ENCODE data around the gene PPP1R12B. TPM values are rescaled to one million over a fixed set of nuclear protein-coding genes. Genes with fewer than 3 reads are reported as not detected.
"Not testable (repeated sequence)": the region's sequence is repeated elsewhere in the genome, so short reads cannot be mapped to it uniquely, and the experiment has no call there.

The PPP1R12B gene
- total RNA-seq, 1 donor, result 26.8 TPM

DNA sequence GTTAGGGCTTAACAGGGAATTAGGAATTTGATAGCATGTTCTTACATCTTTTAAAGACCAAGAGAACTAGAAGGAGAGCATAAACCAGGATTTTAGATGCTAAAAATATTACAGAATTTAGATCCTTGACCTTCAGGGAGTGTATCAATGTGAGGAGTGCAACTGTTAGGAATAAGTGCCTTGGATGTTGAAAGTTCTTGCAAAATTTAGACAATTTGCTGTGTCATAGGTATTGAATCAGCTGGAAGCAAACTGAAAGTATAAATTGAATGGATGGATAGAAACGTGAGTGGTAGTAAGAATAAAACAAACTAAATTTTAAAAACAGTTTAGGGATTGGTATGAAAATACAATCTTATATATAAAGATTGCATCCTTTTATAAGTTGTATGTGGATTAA lies 27.7 kb downstream of the PPP1R12B start:
- DNase-seq (ENCODE audit: low read depth), result peak; percentile 66
- TF ChIP-seq, protein P1, sequence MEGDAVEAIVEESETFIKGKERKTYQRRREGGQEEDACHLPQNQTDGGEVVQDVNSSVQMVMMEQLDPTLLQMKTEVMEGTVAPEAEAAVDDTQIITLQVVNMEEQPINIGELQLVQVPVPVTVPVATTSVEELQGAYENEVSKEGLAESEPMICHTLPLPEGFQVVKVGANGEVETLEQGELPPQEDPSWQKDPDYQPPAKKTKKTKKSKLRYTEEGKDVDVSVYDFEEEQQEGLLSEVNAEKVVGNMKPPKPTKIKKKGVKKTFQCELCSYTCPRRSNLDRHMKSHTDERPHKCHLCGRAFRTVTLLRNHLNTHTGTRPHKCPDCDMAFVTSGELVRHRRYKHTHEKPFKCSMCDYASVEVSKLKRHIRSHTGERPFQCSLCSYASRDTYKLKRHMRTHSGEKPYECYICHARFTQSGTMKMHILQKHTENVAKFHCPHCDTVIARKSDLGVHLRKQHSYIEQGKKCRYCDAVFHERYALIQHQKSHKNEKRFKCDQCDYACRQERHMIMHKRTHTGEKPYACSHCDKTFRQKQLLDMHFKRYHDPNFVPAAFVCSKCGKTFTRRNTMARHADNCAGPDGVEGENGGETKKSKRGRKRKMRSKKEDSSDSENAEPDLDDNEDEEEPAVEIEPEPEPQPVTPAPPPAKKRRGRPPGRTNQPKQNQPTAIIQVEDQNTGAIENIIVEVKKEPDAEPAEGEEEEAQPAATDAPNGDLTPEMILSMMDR (IDR thresholded peaks at IDR 0.05; ENCODE audit: insufficient read depth, low read length), result no peak
- no peak overlapping the region for H3K4me3 ChIP-seq (ENCODE audit: low read depth, low read length)

DNA sequence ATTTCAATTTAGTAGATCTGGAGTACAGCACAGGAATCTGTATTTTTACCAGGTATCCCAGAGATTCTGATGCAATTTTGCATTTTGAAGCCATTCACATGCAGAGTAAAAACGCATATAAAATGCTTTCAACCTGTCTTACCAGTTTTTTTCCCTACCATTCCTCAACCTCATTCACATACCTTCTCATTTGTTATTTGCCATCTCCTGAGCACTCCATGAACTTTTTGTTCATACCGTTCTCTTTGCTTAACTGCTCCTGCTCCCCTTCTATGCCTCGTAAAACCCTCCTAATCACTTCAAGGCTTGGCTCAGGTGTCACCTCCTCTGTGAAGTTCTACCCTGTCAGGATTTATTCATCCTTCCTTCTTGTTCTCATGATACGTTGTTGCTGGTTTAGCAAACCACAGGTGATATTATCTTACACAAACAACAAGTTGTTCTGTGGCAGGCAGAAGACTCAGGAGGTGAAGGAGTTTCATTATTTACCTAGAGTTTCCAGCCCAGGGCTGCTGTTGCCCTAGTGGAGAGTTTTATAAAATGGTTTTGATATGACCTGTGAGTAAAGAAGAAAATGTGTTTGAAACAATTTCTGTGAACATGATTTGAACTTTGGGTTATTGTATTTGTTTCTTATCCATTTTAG lies 31.5 kb downstream of the PPP1R12B start:
- TF ChIP-seq, protein P1 (IDR thresholded peaks at IDR 0.05; ENCODE audit: insufficient read depth, low read length), result peak; percentile 13
- DNase-seq (ENCODE audit: low read depth); H3K4me3 ChIP-seq (ENCODE audit: low read depth, low read length): not testable (repeated sequence)

DNA sequence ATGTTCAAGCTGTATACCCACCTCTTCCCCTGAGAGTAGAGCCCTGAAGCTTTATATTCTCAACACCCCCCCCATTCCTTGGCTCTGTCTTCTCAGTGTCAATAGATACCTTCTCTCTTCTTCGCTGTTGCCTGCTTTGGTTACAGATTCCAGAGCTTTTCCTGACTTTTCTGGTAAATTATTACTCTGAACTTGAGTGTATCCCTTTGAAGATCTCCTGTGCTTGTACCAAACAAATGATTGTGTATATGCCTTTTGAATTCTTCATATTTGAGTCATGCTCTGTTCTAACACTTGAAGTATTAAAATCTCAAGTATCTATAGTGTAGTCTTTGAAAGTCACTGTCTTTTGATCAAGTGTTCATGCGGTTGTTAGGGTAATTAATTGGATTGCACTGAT lies 32.0 kb downstream of the PPP1R12B start:
- H3K4me3 ChIP-seq (ENCODE audit: low read depth, low read length); DNase-seq (ENCODE audit: low read depth): not testable (repeated sequence)

DNA sequence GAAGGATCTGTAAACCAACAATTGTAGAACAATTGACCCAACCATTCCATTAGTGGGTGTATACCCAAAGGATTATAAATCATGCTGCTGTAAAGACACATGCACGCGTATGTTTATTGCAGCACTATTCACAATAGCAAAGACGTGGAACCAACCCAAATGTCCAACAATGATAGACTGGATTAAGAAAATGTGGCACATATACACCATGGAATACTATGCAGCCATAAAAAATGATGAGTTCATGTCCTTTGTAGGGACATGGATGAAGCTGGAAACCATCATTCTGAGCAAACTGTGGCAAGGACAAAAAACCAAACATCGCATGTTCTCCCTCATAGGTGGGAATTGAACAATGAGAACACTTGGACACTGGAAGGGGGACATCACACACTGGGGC lies 33.4 kb downstream of the PPP1R12B start:
- H3K4me3 ChIP-seq (ENCODE audit: low read depth, low read length); DNase-seq (ENCODE audit: low read depth): not testable (repeated sequence)

DNA sequence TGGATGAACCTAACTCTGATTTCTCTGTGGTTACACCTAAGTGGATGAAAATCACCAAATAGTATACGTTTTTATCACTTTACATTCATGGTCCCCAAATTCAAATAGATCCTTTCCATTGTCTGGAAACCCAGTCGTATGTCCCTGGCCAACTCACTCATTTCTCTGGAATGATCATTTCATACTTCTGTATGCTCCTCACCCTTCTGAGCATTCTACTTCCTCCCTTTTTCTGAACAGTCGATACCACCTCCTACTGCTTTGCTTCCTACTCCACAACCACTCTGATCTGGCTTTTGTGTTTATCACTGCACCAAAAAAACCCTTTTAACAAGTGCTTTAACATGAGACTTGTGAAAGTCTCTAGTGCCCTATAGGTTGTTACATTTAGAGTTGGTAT lies 47.3 kb downstream of the PPP1R12B start:
- peak; percentile 59 for DNase-seq (ENCODE audit: low read depth)
- H3K4me3 ChIP-seq (ENCODE audit: low read depth, low read length), result not testable (repeated sequence)

DNA sequence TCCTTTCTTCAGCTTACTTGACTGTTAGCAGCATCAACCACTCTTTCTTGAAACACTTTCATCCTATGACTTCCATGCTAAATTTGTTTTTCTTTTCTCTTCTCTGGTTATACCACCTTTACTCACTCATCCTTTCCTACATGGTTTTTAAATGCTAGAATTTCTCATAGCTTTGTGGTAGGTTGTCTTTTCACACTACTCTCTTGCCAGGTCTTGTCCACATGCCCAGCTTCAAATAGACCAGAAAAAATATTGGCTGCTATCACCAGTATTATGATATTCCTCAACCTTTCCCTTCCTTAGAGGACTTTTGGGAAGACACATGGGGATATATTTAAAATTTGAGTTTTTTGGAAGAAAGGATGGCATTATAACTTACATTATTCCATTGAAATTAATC lies 48.8 kb downstream of the PPP1R12B start:
- no peak overlapping the region for H3K4me3 ChIP-seq (ENCODE audit: low read depth, low read length)
- TF ChIP-seq, protein P1 (IDR thresholded peaks at IDR 0.05; ENCODE audit: insufficient read depth, low read length), result no peak
- no peak for DNase-seq (ENCODE audit: low read depth)

DNA sequence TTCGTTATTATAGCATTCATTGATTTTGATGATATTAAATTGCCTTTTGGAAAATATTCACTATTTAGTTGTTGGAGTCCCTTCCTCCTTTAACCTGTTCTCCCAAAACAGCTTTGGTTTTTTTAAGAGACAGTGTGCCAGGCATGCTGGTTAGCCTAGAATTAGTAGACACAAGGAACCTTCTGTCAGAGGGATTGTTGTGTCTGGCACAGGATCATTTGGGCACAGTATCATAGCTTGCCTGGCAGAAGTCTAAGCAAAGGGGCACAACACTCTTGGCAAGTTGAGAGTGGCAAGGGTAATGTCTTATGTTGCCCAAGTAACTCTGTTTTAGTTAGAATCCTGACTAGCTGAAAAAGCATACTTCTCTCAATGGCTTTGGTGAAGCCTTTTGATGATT lies 49.9 kb downstream of the PPP1R12B start:
- DNase-seq (ENCODE audit: low read depth); H3K4me3 ChIP-seq (ENCODE audit: low read depth, low read length): not testable (repeated sequence)

DNA sequence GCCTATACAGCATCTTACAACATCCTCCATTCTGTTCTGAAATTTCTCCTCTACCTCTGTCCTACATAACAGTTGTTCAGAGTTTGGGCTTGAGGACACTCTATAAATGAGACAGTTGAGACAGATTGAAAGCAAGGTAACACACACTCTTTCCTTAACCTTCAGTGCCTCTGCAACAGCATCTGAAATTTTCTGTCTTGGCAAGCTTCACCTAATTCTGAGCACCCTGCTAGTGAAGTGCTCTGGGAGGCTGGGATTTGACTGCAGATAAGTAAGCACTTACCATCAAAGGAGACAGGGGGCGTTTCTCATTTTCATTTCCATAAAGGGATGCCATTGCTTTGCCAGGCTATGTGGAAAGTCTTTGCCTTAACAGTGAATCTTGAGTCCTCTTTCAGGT lies 53.3 kb downstream of the PPP1R12B start:
- not testable (repeated sequence) for DNase-seq (ENCODE audit: low read depth); H3K4me3 ChIP-seq (ENCODE audit: low read depth, low read length)

DNA sequence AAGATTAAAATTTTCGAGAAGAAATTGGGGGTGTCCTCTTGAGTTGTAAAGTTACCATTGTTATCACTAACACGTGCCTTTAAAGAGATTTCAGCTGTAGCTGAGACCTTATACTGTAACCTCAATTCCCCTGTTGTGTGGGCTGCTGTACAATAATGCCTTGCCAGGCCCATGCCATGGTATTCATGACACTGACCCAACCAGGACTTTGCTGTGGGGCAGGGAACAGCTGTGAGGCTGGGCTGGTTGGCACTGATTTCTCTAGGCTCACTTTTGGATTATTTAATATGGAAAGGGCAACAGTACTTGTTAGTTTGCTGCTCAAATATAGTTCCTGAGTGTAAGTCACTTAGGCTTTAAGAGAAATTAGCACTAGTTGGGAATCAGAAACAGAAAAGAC lies 54.9 kb downstream of the PPP1R12B start:
- DNase-seq (ENCODE audit: low read depth); H3K4me3 ChIP-seq (ENCODE audit: low read depth, low read length): not testable (repeated sequence)

DNA sequence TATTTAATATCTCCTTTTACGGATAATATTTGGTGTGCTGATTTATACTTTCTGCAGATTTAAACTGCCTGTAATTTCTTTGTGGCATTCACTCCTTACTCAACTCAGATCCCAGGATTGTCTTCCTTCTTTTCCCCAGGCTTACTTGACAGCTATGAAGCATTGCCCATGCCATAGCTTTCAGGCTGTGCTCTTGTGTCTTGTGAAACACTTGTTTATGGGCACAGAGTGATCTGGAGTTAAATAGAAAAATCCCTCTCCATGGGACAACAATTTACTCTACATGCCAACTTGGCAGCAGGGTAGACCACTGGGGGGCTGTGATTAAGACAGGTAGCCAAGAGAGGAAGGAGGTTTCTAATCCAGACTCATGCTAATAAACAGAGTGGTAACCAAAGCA lies 57.4 kb downstream of the PPP1R12B start:
- TF ChIP-seq, protein P1 (IDR thresholded peaks at IDR 0.05; ENCODE audit: insufficient read depth, low read length), result no peak
- no peak overlapping the region for H3K4me3 ChIP-seq (ENCODE audit: low read depth, low read length)
- no peak for DNase-seq (ENCODE audit: low read depth)

DNA sequence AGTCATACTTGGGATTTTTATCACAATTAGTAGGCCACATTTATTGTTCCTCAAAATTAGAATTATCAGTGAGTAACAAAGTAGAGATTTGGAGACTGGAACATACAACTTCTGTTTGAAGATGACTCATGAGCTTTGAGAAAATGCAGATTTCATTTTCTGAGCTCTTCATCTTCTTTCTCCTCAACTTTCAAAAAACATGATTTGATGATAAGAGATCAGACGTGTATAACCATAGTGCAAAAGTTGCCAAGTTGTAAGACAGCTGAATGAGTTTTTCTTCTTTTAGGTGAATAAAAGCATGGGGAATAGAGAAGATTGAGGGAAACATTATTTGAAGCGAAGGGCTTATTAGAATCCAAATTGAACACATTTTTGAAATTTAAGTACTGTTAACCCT lies 58.4 kb downstream of the PPP1R12B start:
- DNase-seq (ENCODE audit: low read depth), result peak; percentile 51
- H3K4me3 ChIP-seq (ENCODE audit: low read depth, low read length), result not testable (repeated sequence)

DNA sequence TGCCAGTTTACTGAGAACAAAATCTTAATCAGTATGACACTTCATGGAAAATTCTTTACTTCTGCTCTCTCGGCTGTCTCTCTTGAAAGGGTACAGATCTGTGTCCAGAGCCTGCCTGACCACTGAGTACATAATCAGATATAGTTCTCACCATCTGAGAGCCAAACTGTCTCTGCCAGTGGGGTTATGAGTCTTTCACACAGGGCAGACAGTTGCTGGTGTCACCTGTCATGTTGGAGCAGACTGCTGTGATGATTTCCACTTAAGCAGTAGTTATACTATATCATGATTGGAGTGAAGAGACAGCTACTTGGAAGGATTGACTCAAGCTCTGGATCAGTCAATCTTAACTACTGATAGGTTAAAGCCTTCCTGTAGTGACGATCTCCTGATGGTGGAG lies 58.9 kb downstream of the PPP1R12B start:
- not testable (repeated sequence) for DNase-seq (ENCODE audit: low read depth); H3K4me3 ChIP-seq (ENCODE audit: low read depth, low read length)

DNA sequence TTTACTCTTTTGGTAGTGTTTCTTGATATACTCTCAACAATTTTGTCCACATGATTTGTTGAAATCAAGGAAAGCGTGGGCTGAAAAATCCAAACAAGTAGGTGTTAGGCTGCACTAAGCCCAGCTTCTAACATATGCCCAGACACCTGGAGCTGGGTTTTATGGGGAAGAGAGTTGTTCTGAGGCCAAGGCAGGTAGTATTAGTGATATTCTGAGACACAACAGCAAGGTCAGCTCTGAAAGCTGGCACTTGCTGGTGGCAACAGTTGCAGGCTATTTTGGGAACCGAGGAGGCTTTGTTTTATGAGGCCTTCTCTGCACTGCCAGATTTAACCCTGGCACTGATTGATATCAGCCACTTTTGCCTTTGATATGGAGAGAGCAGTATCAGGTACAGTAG lies 61.8 kb downstream of the PPP1R12B start:
- DNase-seq (ENCODE audit: low read depth); H3K4me3 ChIP-seq (ENCODE audit: low read depth, low read length): not testable (repeated sequence)

DNA sequence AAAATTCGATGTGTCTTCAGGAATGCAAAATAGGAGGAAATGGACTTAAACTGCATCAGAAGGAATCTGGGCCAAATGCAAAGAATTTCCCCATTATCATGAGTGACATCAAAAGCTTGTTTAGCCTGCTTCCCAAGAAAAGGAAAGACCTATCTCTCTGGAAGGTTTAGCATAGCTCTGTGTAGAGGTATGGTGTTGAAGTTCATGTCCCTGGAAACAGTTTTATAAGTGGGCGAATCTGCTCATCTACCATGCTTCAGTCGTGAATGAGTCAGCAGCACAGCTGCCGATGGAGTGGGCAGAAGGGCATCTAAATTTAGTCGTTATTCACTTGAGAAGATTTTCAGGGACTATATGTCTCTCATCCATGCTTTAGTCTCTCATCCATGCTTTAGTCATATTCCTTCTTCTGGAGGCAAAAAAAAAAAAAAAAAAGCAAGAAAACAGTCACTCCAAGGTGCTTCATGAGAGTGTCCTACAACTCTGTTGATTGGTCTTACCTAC lies 62.4 kb downstream of the PPP1R12B start:
- not testable (repeated sequence) for H3K4me3 ChIP-seq (ENCODE audit: low read depth, low read length)
- peak; percentile 61 for DNase-seq (ENCODE audit: low read depth)

All from fibroblast of the aortic adventitia (primary cell).